Activated T-helper 1 cell treated with Interleukin-2 at 50 U/mL for 16 hours (primary cell): ENCODE data around the gene EZH1.

Experiments used
- DNase-seq: peaks from one replicate; pipeline ENCODE4 v3.0.0-alpha.2; 2020; ENCODE audit warnings: low read depth

The EZH1 gene

GRCh38 chr17:42709561-42709960, 35.3 kb downstream of the EZH1 start:
- no peak for DNase-seq

GRCh38 chr17:42708588-42708987, 36.3 kb downstream of the EZH1 start:
- DNase-seq: no peak

GRCh38 chr17:42706732-42707131, 38.1 kb downstream of the EZH1 start:
- DNase-seq: no peak

- no peak for DNase-seq
These were observed 39.9 kb downstream of the EZH1 start for GRCh38 chr17:42704837-42705494.

GRCh38 chr17:42704490-42704836, 40.4 kb downstream of the EZH1 start:
- DNase-seq: no peak

- no peak for DNase-seq
These were observed 42.4 kb downstream of the EZH1 start for GRCh38 chr17:42702446-42702845.

- no peak for DNase-seq
These were observed 44.1 kb downstream of the EZH1 start for GRCh38 chr17:42700586-42701289.

- DNase-seq: no peak
These were observed 45.5 kb downstream of the EZH1 start for GRCh38 chr17:42699415-42699740.

- no peak for DNase-seq
These were observed 46.0 kb downstream of the EZH1 start for GRCh38 chr17:42698736-42699414.

GRCh38 chr17:42697108-42697811, 47.6 kb downstream of the EZH1 start:
- no peak for DNase-seq

GRCh38 chr17:42695500-42695899, 49.3 kb downstream of the EZH1 start:
- no peak for DNase-seq

GRCh38 chr17:42694524-42694923, 50.3 kb downstream of the EZH1 start:
- no peak for DNase-seq

- no peak for DNase-seq
These were observed 52.4 kb downstream of the EZH1 start for GRCh38 chr17:42692489-42692888.

- DNase-seq: no peak
These were observed 53.8 kb downstream of the EZH1 start for GRCh38 chr17:42691021-42691545.

GRCh38 chr17:42690596-42690995, 54.2 kb downstream of the EZH1 start:
- no peak for DNase-seq

- no peak for DNase-seq
These were observed 57.0 kb downstream of the EZH1 start for GRCh38 chr17:42687707-42688320.

- DNase-seq: no peak
These were observed 58.2 kb downstream of the EZH1 start for GRCh38 chr17:42686520-42687128.

GRCh38 chr17:42685831-42686230, 59.0 kb downstream of the EZH1 start:
- no peak for DNase-seq

GRCh38 chr17:42684929-42685556, 59.8 kb downstream of the EZH1 start:
- no peak for DNase-seq

GRCh38 chr17:42683407-42684034, 61.3 kb downstream of the EZH1 start:
- DNase-seq: no peak
